ENCODE data around the gene QKI.

The QKI gene

GRCh38 chr6:163454425-163454824 lies 39.9 kb downstream of the QKI start:
- peaks cover 59% of the 10 kb centered on the region for H3K4me1 Mint-ChIP-seq (ENCODE audit: low read depth)
- peaks cover 54% of the 10 kb centered on the region for H3K36me3 Mint-ChIP-seq (ENCODE audit: low read depth)

GRCh38 chr6:163455552-163455951 lies 41.0 kb downstream of the QKI start:
- peaks cover 53% of the 10 kb centered on the region for H3K36me3 Mint-ChIP-seq (ENCODE audit: low read depth)
- no peaks in the 10 kb centered on the region for H3K9me3 Mint-ChIP-seq
- H3K27me3 Mint-ChIP-seq, result no peaks in the 10 kb centered on the region
- no peak overlapping the region for H3K27ac Mint-ChIP-seq
- peaks cover 65% of the 10 kb centered on the region for H3K4me1 Mint-ChIP-seq (ENCODE audit: low read depth)
- no peak overlapping the region for H3K4me3 Mint-ChIP-seq
- intact Hi-C loops (cut with micrococcal nuclease), result no loop called here

More at GRCh38 chr6:163454425-163454824, 39.9 kb downstream of the QKI start:
- Mint-ChIP-seq H3K4me3 (no peak overlapping the region), H3K9me3 (no peaks in the 10 kb centered on the region), H3K27me3 (no peaks in the 10 kb centered on the region), H3K27ac (no peak overlapping the region)
- intact Hi-C loops (cut with micrococcal nuclease), result no loop called here

- Mint-ChIP-seq H3K36me3 (ENCODE audit: low read depth) (peaks cover 60% of the 10 kb centered on the region), H3K4me1 (ENCODE audit: low read depth) (peaks cover 63% of the 10 kb centered on the region), H3K27ac (no peak overlapping the region), H3K27me3 (no peaks in the 10 kb centered on the region), H3K4me3 (no peak overlapping the region), H3K9me3 (no peaks in the 10 kb centered on the region)
- intact Hi-C loops (cut with micrococcal nuclease), result no loop called here
Measured at GRCh38 chr6:163457637-163458561, 43.4 kb downstream of the QKI start.

GRCh38 chr6:163459007-163459406 lies 44.5 kb downstream of the QKI start:
- peak overlapping the region; percentile 4 for H3K4me3 Mint-ChIP-seq
- H3K36me3 Mint-ChIP-seq (ENCODE audit: low read depth), result peaks cover 71% of the 10 kb centered on the region
- H3K27me3 Mint-ChIP-seq, result no peaks in the 10 kb centered on the region
- peaks cover 74% of the 10 kb centered on the region for H3K4me1 Mint-ChIP-seq (ENCODE audit: low read depth)
- intact Hi-C loops (cut with micrococcal nuclease), result no loop called here
- no peak overlapping the region for H3K27ac Mint-ChIP-seq
- H3K9me3 Mint-ChIP-seq, result no peaks in the 10 kb centered on the region

- no peak overlapping the region for H3K27ac Mint-ChIP-seq
- intact Hi-C loops (cut with micrococcal nuclease), result no loop called here
- H3K9me3 Mint-ChIP-seq, result no peaks in the 10 kb centered on the region
Measured at GRCh38 chr6:163459536-163459935, 45.0 kb downstream of the QKI start.

GRCh38 chr6:163460307-163460782 lies 45.8 kb downstream of the QKI start:
- peak overlapping the region; percentile 32 for H3K27ac Mint-ChIP-seq
- H3K4me1 Mint-ChIP-seq (ENCODE audit: low read depth), result peaks cover 78% of the 10 kb centered on the region
- no peaks in the 10 kb centered on the region for H3K27me3 Mint-ChIP-seq
- peak overlapping the region; percentile 67 for H3K4me3 Mint-ChIP-seq
- intact Hi-C loops (cut with micrococcal nuclease), result loop anchor here (5.0 kb wide), 1 partner anchor 33 kb away; no protein-coding TSS in a partner anchor
- H3K9me3 Mint-ChIP-seq, result no peaks in the 10 kb centered on the region
- peaks cover 81% of the 10 kb centered on the region for H3K36me3 Mint-ChIP-seq (ENCODE audit: low read depth)

More at GRCh38 chr6:163459536-163459935, 45.0 kb downstream of the QKI start:
- Mint-ChIP-seq H3K27me3 (no peaks in the 10 kb centered on the region), H3K4me3 (no peak overlapping the region), H3K4me1 (ENCODE audit: low read depth) (peaks cover 75% of the 10 kb centered on the region), H3K36me3 (ENCODE audit: low read depth) (peaks cover 76% of the 10 kb centered on the region)

- H3K4me3 Mint-ChIP-seq, result no peak overlapping the region
- no peaks in the 10 kb centered on the region for H3K9me3 Mint-ChIP-seq
- no peak overlapping the region for H3K27ac Mint-ChIP-seq
- H3K4me1 Mint-ChIP-seq (ENCODE audit: low read depth), result peaks cover 73% of the 10 kb centered on the region
- H3K27me3 Mint-ChIP-seq, result no peaks in the 10 kb centered on the region
- peaks cover 81% of the 10 kb centered on the region for H3K36me3 Mint-ChIP-seq (ENCODE audit: low read depth)
- intact Hi-C loops (cut with micrococcal nuclease), result loop anchor here (5.0 kb wide), 1 partner anchor 34 kb away; no protein-coding TSS in a partner anchor
Measured at GRCh38 chr6:163461696-163462095, 47.2 kb downstream of the QKI start.

- Mint-ChIP-seq H3K9me3 (no peaks in the 10 kb centered on the region), H3K36me3 (ENCODE audit: low read depth) (peaks cover 71% of the 10 kb centered on the region), H3K4me1 (ENCODE audit: low read depth) (peaks cover 68% of the 10 kb centered on the region), H3K27ac (no peak overlapping the region), H3K4me3 (no peak overlapping the region), H3K27me3 (no peaks in the 10 kb centered on the region)
- intact Hi-C loops (cut with micrococcal nuclease), result loop anchor here (5.0 kb wide), 1 partner anchor 36 kb away; no protein-coding TSS in a partner anchor
Measured at GRCh38 chr6:163463180-163463579, 48.7 kb downstream of the QKI start.

GRCh38 chr6:163463795-163464194 lies 49.3 kb downstream of the QKI start:
- no peak overlapping the region for H3K4me3 Mint-ChIP-seq
- H3K27ac Mint-ChIP-seq, result no peak overlapping the region
- peaks cover 74% of the 10 kb centered on the region for H3K4me1 Mint-ChIP-seq (ENCODE audit: low read depth)
- H3K36me3 Mint-ChIP-seq (ENCODE audit: low read depth), result peaks cover 65% of the 10 kb centered on the region
- intact Hi-C loops (cut with micrococcal nuclease), result loop anchor here (5.0 kb wide), 1 partner anchor 36 kb away; no protein-coding TSS in a partner anchor
- H3K27me3 Mint-ChIP-seq, result no peaks in the 10 kb centered on the region
- no peaks in the 10 kb centered on the region for H3K9me3 Mint-ChIP-seq

- Mint-ChIP-seq H3K27ac (no peak overlapping the region), H3K27me3 (no peaks in the 10 kb centered on the region), H3K9me3 (peaks cover 10% of the 10 kb centered on the region), H3K4me3 (no peak overlapping the region), H3K4me1 (ENCODE audit: low read depth) (peaks cover 78% of the 10 kb centered on the region), H3K36me3 (ENCODE audit: low read depth) (peaks cover 76% of the 10 kb centered on the region)
- intact Hi-C loops (cut with micrococcal nuclease), result no loop called here
Measured at GRCh38 chr6:163466839-163467390, 52.4 kb downstream of the QKI start.

- Mint-ChIP-seq H3K27ac (no peak overlapping the region), H3K9me3 (peaks cover 10% of the 10 kb centered on the region), H3K4me1 (ENCODE audit: low read depth) (peaks cover 73% of the 10 kb centered on the region), H3K4me3 (no peak overlapping the region), H3K36me3 (ENCODE audit: low read depth) (peaks cover 78% of the 10 kb centered on the region), H3K27me3 (no peaks in the 10 kb centered on the region)
- intact Hi-C loops (cut with micrococcal nuclease), result no loop called here
Measured at GRCh38 chr6:163468738-163469137, 54.2 kb downstream of the QKI start.

GRCh38 chr6:163469459-163469985 lies 55.0 kb downstream of the QKI start:
- intact Hi-C loops (cut with micrococcal nuclease), result no loop called here
- Mint-ChIP-seq H3K4me1 (ENCODE audit: low read depth) (peaks cover 67% of the 10 kb centered on the region), H3K27ac (no peak overlapping the region)

GRCh38 chr6:163470611-163471010 lies 56.1 kb downstream of the QKI start:
- H3K36me3 Mint-ChIP-seq (ENCODE audit: low read depth), result peaks cover 72% of the 10 kb centered on the region
- H3K27me3 Mint-ChIP-seq, result no peaks in the 10 kb centered on the region
- no peak overlapping the region for H3K27ac Mint-ChIP-seq
- intact Hi-C loops (cut with micrococcal nuclease), result no loop called here
- peaks cover 10% of the 10 kb centered on the region for H3K9me3 Mint-ChIP-seq
- no peak overlapping the region for H3K4me3 Mint-ChIP-seq
- peaks cover 67% of the 10 kb centered on the region for H3K4me1 Mint-ChIP-seq (ENCODE audit: low read depth)

More at GRCh38 chr6:163469459-163469985, 55.0 kb downstream of the QKI start:
- H3K27me3 Mint-ChIP-seq, result no peaks in the 10 kb centered on the region
- peaks cover 10% of the 10 kb centered on the region for H3K9me3 Mint-ChIP-seq
- H3K4me3 Mint-ChIP-seq, result no peak overlapping the region
- H3K36me3 Mint-ChIP-seq (ENCODE audit: low read depth), result peaks cover 78% of the 10 kb centered on the region

GRCh38 chr6:163474581-163474980 lies 60.1 kb downstream of the QKI start:
- intact Hi-C loops (cut with micrococcal nuclease), result no loop called here
- no peaks in the 10 kb centered on the region for H3K27me3 Mint-ChIP-seq
- peaks cover 50% of the 10 kb centered on the region for H3K4me1 Mint-ChIP-seq (ENCODE audit: low read depth)
- peaks cover 75% of the 10 kb centered on the region for H3K36me3 Mint-ChIP-seq (ENCODE audit: low read depth)
- H3K9me3 Mint-ChIP-seq, result peaks cover 10% of the 10 kb centered on the region
- H3K4me3 Mint-ChIP-seq, result no peak overlapping the region
- no peak overlapping the region for H3K27ac Mint-ChIP-seq
